Left ventricle myocardium superior (tissue), 1 donor: ENCODE data around the gene OSMR. TPM values are rescaled to one million over a fixed set of nuclear protein-coding genes. Genes with fewer than 3 reads are reported as not detected.
A peak's percentile ranks its signal among the peaks of the same experiment; 100 is the strongest.

ENCODE experiments used
- ATAC-seq: fragments of 200-7000 bp; cut with Tn5 transposase; one replicate; pipeline ENCODE4 v1.9.1; 2020; ENCODE audit warnings: mild to moderate bottlenecking, moderate library complexity
- DNase-seq: peaks from one replicate; pipeline ENCODE4 v3.0.0-alpha.2; 2020
- intact Hi-C: fragments of 100-400 bp; cut with micrococcal nuclease; formaldehyde crosslinking; loops from one replicate; pipeline ENCODE4 v1.11.0; 2022
- total RNA-seq: library from RNA; stranded (reverse); fragmentation: NEBNext Ultra II Directional; extraction: Animal tissue kit (Norgen Biotek cat#: 25700); gene quantifications from one replicate; pipeline ENCODE4 v1.2.1, GENCODE V29; 2021
- donor health status: DM: no; HTN: yes; CAD: no; lungs with severe emphysema.

OSMR gene
- total RNA-seq, 1 donor from 2014 or later, result 9.9 TPM

DNA sequence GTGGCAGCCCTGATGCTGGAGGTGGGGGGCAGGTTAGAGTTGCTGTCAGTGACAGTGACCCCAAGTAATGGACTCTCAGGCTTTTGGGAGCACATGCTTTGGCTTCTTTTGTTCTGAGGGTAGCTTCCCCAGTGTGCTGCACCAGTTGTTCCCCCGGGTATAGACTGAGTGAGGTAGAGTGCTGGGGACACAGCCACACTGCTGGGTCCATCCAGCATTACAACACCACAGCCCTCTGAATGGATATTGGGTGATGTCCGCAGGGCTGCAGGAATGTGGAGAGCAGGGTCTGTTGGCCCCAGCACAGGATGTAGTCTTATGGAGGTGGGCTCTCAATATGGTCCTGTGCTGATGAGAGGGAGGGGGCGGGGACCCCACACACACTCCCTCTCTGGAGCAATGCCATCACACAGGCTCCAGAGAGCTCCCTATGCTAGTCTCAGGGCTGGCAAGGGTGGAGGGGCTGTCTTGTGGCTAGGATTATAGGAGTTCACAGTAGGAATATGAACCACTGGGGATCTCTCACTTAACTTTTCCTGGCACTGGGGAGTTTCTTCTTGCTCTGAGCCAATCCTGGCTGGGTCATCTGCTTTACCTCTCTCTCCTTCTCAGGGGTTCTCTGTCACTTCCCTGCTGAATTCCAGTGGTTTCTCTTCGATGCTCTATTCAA lies 20.7 kb downstream of the OSMR start:
- intact Hi-C loops, result no loop called here
- no peak for DNase-seq
- ATAC-seq, result no peak

DNA sequence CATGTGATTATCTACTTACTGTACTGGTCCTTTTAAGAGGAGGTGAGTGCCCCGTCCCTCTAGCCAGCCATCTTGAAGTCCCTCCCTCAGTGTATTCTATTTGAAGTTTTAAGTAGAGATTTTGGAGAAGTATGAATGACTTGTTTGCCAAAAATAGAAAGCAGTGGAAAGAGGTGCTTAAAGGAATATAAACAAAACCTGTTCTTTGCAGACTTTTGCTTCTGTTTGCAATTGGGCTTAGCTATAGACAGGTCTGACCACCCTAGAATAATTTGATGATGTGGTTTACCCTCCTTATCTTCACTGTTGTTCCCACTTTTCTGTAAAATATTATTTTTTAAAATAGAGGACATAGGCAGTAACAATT lies 21.2 kb downstream of the OSMR start:
- no peak for ATAC-seq
- intact Hi-C loops, result no loop called here

DNA sequence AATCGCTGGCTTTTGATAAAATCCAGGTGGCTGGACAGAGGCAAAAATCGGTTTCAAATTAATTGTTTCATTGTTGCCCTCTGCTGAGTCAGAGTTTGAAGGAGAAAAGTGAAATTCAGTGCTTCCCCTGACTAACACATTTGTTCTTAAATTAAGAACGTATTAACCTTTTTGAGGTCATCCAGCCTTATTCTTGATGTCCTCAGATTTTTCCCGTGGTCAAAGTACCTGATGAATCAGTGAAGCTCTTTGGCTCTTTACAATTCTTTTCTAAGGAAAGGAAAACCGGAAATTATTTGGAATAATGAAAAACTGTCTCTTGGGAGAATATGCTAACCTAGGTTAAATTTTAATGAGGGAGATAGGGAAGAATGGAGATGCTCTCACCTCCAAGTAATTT lies 21.6 kb downstream of the OSMR start:
- no peak for DNase-seq
- intact Hi-C loops, result no loop called here
- no peak for ATAC-seq

More for the DNA sequence above, 21.2 kb downstream of the OSMR start:
- DNase-seq, result no peak

DNA sequence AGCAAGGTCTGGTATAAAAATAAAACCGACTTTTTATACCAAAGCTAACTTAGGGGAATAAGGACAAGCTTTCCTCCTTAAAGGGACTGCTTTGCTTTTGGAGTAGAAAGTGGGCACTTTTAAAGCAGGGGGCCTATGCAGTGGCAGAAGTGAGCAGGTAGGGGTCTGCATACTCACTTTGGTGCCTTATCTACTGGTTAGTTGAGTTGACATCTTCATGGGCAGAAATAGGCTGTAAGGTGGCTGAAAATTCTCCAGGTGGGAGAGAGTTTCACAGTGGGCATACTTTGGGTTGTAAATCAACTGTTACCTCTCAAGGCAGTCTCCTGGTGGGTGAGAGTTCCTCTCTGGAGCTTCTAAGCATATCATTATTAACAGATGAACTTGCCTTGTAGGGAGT lies 24.8 kb downstream of the OSMR start:
- intact Hi-C loops, result no loop called here
- ATAC-seq (no peak), DNase-seq (no peak)

DNA sequence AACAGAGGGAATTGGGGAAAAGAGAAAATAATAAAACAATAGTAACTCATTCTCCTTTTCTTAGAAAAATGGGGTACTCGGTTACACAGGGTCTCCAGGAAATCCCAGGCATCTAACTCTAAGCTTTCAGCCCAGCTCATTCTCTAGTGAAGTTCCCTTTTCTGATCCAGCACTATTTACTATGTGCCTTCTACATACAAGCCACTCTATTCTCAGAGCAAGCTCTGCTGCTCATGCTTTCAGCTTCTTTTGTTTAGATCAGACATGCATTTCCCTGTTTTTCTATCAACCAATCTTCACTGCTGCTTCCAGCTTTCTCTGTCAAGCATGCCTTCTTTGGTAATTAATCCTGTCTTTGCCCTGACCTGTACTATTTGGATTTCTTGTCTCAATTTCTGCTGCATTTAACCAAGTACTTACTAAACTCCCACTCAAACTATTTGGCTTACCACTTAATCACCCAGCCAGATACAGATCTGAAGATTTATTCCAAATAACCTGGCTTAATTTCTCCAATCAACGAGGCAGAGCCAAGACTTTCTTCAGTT lies 25.3 kb downstream of the OSMR start:
- DNase-seq (no peak), ATAC-seq (no peak)
- intact Hi-C loops, result no loop called here

DNA sequence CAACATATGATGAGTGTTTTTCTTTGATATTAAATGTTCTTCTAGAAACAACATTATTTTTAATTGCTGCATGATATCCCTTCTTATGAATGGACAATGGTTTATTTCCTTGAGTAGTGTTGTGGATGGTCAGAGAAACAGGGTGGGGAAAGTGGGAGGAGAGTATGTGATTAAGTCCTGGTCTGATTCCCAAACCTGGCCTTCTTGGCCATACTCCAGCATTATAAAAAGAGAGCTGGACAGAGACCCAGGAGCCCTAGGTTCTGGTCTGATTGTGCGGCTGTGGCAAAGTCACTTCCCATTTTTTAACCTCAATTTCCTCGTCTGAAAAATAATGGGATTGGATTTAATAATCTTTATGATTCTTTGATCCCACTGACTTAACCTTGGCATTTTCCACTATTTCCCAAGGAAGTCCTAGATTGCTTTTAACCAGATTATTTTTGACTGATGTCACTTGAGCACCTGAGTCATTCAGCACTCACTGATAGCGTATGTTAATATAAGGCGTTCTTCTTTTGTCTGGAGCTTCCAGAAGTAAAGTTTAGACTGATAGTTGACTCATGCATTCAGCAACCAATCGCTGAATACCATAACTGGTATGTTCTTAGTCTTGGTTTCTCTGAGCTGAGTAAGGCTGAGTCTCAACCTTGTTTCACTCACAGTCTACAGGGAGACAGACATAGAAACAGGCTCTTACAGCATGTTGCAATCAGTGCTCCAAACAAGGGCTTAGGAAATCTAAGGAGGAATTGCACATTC lies 26.2 kb downstream of the OSMR start:
- ATAC-seq (peak; percentile 78), DNase-seq (no peak)
- intact Hi-C loops, result no loop called here

DNA sequence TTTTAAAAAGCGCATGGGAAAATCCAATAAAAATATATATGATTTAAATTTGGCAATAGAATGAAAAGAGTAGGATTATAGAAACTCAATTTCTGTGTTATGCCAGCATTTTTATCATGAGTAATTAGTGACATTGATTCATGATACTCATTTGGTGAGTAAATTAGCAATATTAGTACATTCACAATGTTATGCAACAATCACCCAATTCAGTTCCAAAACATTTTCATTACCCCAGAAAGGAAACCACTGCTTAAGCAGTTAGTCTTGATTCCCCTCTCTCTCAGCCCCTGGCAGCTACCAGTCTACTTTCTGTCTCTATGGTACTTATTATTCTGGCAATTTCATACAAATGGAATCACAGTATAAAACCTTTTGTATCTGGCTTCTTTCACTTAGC lies 27.0 kb downstream of the OSMR start:
- DNase-seq (no peak), ATAC-seq (no peak)
- intact Hi-C loops, result no loop called here

DNA sequence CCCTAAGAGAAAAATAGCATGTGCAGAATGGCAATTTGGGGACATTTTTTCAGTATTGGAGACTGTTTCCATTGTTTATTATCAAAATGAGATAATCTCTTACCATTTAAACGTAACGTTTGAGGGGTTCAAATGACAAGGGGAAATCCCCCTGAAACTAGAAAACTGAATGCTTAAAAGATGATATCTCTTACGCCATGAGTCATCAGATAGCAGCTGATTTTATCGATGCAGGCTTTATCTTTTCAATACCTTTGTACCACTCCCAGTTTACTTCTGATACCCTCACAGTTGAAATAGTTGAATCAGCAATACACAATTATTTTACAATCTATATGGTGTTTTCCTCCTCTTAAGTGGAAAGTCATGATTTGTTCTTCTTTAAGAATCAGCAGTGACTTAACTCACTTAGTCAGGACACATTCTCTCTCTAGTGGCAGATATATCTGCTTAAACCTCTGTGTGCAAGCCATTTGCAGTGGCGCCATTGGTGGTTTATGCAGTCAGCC lies 29.2 kb downstream of the OSMR start:
- DNase-seq, result no peak
- no peak for ATAC-seq
- intact Hi-C loops, result no loop called here

DNA sequence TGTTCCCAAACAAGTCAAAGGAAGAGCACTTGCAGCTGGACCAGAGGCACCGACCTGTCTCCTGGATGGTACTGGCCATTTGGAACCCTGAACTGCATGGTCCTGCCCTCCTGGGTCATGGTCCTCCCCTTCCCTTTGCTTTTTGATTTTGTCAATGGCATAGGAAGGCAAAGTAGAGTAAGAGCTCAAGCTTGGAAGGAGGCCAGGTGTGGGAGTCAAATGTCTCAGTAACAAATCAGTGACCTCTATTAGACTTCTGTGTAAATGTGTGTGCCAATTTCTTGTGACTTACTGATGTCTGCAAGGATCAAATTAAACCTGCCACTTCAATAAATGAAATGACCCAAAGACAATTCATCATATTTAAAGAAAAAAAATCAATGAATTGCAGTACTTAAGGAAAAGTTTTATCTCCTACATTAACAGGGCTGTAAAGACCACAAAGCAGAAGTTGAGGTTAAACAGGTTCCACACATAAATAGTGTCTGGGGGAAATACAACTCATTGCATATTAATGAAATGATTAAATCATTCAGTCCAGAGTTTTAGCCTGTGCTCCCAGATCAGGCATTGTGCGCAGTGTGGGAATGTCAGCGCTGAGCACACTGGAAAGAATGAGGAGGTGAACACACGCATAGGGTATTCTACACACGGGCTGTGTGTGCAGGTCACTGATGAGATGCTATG lies 32.7 kb downstream of the OSMR start:
- ATAC-seq (no peak), DNase-seq (no peak)
- intact Hi-C loops, result no loop called here

DNA sequence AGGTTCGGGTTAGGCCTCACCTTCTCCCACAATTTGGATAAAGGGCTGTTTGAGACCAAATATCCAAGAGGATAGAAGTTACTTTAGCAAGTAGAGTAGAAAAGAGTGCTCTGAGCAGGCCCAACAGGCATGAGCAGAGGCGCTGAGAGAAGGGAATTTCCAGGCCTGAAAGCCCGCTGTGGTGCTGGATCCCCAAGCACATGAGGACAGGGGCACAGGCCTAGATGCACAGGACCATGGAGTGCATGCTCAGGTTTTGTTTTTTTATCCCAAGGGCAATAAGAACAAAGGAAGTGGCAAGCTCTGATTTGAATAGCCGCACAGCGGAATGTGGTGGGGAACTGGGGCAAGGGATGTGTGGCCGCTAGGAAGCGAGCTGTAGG lies 33.3 kb downstream of the OSMR start:
- DNase-seq (no peak), ATAC-seq (no peak)
- intact Hi-C loops, result no loop called here

DNA sequence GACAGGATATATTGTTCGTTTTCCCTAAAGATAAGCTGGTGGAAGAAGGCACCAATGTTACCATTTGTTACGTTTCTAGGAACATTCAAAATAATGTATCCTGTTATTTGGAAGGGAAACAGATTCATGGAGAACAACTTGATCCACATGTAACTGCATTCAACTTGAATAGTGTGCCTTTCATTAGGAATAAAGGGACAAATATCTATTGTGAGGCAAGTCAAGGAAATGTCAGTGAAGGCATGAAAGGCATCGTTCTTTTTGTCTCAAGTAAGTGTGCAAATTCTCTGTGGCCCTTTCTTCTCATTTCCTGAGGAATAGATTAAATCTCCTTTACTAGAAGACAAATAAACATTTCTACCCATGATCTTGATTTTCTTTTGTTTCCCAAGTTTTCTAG lies 38.0 kb downstream of the OSMR start:
- intact Hi-C loops, result no loop called here
- no peak for DNase-seq

DNA sequence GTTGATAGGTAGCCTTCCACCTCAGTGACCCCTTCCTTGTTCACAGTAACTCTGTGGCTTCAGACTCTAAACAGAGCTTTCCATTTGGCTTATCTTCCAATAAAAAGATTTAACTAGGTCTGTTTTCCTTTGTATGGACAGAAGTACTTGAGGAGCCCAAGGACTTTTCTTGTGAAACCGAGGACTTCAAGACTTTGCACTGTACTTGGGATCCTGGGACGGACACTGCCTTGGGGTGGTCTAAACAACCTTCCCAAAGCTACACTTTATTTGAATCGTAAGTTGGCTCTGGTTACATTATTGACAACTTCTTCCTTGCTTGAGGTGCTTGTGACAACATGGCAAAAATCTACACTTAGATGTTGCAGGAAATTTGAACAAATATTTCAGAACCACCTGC lies 39.4 kb downstream of the OSMR start:
- intact Hi-C loops, result no loop called here
- DNase-seq, result no peak
- ATAC-seq, result no peak

More for the DNA sequence above, 38.0 kb downstream of the OSMR start:
- ATAC-seq, result no peak

DNA sequence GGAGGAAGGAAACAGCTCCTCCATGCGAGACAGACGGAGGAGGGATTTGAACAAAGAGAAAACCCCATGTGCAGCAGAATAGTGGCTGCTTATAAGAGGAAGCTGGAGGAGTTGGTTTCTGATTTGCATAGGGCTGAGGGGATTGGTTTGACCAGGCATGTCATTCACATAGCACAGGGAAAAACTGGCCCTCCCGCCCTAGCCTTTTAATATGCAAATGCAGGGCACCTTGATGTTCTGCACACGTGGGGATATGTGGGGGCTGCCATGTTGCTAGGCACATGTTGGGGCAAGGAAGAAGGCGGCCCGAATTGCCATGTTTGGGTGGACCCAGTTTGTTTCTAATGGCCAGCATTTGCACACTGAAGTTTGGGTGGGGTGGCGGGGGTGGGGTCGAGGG lies 42.2 kb downstream of the OSMR start:
- no peak for DNase-seq
- intact Hi-C loops, result no loop called here
- ATAC-seq, result no peak

DNA sequence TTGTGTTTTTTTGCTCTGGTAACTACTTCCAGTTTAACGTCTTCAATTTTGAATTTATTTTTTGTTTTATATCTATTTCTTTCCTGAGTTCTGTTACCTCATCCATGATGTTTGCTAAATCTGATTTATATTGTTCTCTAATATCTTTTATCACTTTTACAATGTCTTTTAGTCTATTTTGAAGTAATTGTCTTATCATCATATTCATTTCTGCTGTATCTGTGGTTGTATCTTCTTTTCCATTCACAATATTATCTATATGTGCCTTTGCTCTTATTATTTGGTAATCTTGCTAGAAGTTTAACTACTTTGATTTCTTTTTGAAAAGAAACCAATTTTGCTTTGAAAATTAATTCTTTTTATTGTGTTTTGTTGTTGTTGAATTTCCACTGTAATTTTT lies 43.6 kb downstream of the OSMR start:
- DNase-seq, result no peak
- no peak for ATAC-seq
- intact Hi-C loops, result no loop called here

DNA sequence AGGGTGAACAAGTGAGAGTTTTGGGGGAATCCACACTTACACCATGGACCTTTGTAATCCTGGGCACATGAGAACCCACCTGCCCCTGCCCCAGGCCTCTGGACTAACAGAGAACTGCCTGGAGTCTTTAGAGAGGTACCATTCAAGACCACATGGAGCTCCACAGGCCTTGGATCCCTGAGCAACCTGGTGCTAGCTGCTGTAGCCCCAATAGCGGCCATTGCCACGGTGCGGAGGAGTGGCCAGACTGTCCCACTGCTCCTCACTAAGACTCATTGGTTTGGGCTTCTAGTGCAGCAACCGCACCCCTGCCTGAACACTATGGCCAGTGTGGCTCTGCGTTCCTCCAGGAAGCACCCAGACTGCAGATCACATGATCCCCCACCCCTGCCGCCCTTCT lies 45.8 kb downstream of the OSMR start:
- no peak for ATAC-seq
- intact Hi-C loops, result no loop called here
- DNase-seq, result no peak

DNA sequence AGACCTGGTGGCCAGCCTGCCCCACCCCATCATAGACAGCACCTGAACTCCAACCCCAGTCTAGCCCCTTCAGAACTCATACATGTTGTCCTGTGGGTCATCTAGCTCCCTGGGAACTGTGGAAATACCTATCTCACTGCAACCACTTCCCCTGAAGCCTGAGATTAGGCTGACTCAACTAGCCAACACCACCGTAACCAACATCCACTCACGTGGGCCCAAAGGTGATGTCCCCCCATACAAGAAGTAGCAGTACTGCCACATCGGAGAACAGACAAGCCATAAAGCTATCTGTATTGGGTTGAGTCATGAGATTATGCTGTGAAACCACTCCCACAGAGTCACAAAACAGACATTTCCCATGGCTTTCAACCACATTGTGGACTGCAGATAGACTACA lies 46.6 kb downstream of the OSMR start:
- intact Hi-C loops, result no loop called here
- DNase-seq, result no peak
- ATAC-seq, result no peak

DNA sequence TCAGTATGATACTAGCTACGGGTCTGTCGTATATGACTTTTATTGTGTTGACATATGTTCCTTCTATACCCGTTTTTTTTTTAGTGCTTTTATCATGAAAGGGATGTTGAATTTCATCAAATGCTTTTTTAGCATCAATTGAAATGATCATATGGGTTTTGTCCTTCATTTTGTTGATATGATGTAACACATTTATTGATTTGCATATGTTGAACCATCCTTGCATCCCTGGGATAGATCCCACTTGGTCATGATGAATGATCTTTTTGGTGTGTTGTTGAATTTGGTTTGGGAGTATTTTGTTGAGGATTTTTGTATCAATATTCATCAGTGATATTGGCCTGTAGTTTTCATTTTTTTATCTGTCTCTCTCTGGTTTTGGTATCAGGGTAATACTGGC lies 50.9 kb downstream of the OSMR start:
- no peak for ATAC-seq
- intact Hi-C loops, result no loop called here
- DNase-seq, result no peak

DNA sequence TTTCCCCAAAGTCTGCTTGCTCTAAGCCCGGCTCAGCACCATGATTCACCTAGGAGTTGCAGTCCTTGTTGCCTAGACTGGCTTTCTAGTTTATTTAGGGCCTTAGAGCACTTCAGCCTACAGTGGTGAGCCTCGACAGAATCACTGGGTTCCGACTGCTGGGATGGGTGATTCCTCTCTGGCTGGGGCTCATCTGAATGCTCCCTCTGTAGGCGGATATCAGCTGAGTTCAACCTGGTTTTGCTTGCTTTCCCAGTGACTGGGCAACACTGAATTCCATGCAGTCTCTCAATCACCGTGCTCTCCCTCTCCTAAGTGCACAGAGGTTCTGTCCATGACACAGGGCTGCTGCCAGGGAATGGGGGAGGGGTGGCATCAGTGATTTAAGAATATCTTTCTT lies 54.1 kb downstream of the OSMR start:
- intact Hi-C loops, result no loop called here
- ATAC-seq (no peak), DNase-seq (no peak)

DNA sequence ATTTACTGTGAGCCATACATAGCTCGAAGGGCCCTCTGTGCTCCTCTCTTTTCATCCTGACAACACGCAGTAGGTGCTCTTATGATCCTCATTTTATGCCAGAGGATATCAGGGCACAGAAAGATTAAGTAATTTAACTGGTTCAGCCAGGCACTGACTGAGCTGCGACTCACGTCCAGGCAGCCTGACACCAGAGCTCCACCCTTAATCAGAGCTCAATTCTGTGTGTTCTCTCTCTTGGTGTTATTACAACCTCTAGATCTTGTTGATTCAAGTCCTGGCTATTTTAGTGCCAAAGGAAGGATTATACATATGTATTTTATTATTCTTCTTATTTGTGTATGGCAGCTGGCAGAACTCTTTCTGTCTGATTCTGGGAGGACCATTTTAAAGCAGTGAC lies 59.7 kb downstream of the OSMR start:
- intact Hi-C loops, result no loop called here
- no peak for ATAC-seq
- DNase-seq, result no peak

DNA sequence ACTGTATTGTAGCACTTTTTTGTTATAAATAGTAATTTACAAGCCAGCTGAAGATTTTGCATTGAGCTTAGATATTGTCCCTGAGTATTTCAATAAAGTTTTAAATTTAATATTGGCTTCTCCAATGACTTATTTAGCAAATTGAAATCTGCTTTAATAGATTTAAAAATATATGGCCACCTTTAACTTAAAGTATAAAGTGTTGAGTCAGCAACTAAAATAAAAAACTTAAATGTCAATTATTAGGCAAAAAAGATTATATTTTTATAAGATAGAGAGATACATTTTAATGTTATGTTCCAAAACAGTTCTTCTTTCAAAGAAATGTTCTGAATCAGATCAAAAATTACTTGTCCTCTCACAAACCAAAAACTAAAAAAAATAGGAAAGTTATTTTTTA lies 60.7 kb downstream of the OSMR start:
- DNase-seq (no peak), ATAC-seq (no peak)
- intact Hi-C loops, result no loop called here
